K562 (cell line): ENCODE measurements around the gene DAP. TPM values are rescaled to one million over a fixed set of nuclear protein-coding genes. Genes with fewer than 3 reads are reported as not detected.

Experiments used
- DDX20 ChIP-seq: fragments of 450-650 bp; IDR thresholded peaks from 2 replicates; pipeline ENCODE4 v1.6.1; 2016; ENCODE audit warnings: missing genetic modification characterization, low read depth, mild to moderate bottlenecking, missing compliant biosample characterization, moderate library complexity
- E4F1 ChIP-seq: fragments of 250-450 bp; sonication (Bioruptor Pico); IDR thresholded peaks from 2 replicates; pipeline ENCODE4 v1.5.0; 2021; ENCODE audit warnings: mild to moderate bottlenecking, borderline replicate concordance
- ETV5 ChIP-seq: sonication (generic); formaldehyde crosslinking; IDR thresholded peaks from 2 replicates; pipeline ENCODE4 v1.4.0; 2020; ENCODE audit warnings: low read depth, mild to moderate bottlenecking, missing genetic modification reagents
- PHF8 ChIP-seq: fragments of 200-600 bp; sonication (generic); IDR thresholded peaks from 2 replicates; pipeline ENCODE4 v1.6.1; 2012; ENCODE audit warnings: mixed run types, mild to moderate bottlenecking, inconsistent platforms, low read length, moderate library complexity, borderline replicate concordance
- RNF219 ChIP-seq: fragments of 250-450 bp; sonication (Bioruptor Pico); IDR thresholded peaks from 2 replicates; pipeline ENCODE4 v1.5.0; 2022; ENCODE audit warnings: mild to moderate bottlenecking
- ZKSCAN3 ChIP-seq: fragments of 250-450 bp; sonication (Bioruptor Pico); IDR thresholded peaks from 2 replicates; pipeline ENCODE4 v1.4.0; 2020
- ZNF197 ChIP-seq: fragments of 200-800 bp; sonication (Bioruptor generic); IDR thresholded peaks from 2 replicates; pipeline ENCODE4 v1.6.1; 2016; ENCODE audit warnings: low read depth, missing genetic modification characterization, missing compliant biosample characterization
- polyA plus RNA-seq, 8 experiments: library from polyadenylated mRNA; depleted of rRNA in 4 of 8; stranded (reverse) in 5 of 8; unstranded in 3 of 8; fragments of >200 nt; fragmentation: Nextera tagmentation in 2 of 8; fragmentation: Illumina TruSeq in 1 of 8; extraction: Ambion mirVana in 2 of 8; extraction: Trizol in 1 of 8; gene quantifications; 2 replicates each; pipeline versions ENCODE4 v1.2.1 to v1.2.3, GENCODE V29; 2011 to 2014; ENCODE audit warnings: inconsistent platforms in 1 of 8, missing spikeins in 1 of 8
- total RNA-seq, 7 experiments: library from RNA; depleted of rRNA in 6 of 7; stranded (reverse); fragments of >200 nt in 6 of 7; fragmentation: Illumina TruSeq in 2 of 7; extraction: Trizol in 2 of 7; gene quantifications; 2 replicates each; pipeline versions ENCODE4 v1.2.1 to v1.2.3, GENCODE V29; 2011 to 2021; ENCODE audit warnings: low replicate concordance in 1 of 7
- TF ChIP-seq, protein P1 (sequence below): fragments of 200-600 bp; sonication (generic); IDR thresholded peaks from one replicate; pipeline ENCODE4 v1.6.1; 2012; ENCODE audit warnings: mild to moderate bottlenecking, low read depth, low read length, inconsistent platforms
- TF ChIP-seq, protein P2 (sequence below): sonication (generic); formaldehyde crosslinking; IDR thresholded peaks from 2 replicates; pipeline ENCODE4 v1.8.0; 2023; ENCODE audit warnings: mild to moderate bottlenecking, missing genetic modification reagents

DAP gene
- total and polyA plus RNA-seq, 9 of the 15 experiments (the other 6 are each of a cell fraction or from before 2014, with no cell fraction given): 14.1 to 151 (median 34.5) TPM

DNA sequence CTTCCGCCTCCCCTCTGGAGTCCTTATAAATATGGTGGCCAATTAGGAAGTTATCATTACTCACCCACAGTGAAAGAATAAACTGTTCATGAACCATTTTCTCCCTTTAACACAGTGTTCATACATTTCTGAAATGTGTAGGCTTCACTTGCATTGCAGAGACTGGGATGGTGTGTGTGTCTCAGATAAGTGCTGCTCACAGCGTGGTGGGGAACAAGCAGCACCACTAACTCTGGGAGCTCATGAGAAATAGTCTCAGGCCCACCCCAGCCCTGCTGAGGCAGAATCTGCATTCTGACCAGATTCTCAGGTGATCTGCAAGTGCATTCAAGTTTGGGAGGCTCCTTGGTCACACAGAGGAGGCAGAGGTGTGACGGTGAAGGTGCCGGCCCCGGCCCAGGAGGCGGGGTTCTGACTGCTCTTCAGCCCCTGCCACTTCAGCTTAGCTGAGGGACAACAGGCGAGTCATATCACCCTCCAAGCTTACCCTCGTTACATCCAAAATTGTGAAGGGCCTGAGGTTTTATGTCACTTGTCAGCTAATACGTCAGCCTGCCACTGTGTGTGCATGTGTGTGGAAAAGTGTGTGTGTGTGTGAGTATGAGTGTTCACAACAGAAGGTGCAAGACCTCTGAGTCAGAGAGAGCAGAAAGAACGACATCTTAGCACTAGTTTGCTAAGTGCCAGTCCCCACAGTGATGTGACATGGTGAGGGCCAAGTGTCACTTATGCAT lies 34.7 kb downstream of the DAP start (continued):
- TF ChIP-seq, protein P1, sequence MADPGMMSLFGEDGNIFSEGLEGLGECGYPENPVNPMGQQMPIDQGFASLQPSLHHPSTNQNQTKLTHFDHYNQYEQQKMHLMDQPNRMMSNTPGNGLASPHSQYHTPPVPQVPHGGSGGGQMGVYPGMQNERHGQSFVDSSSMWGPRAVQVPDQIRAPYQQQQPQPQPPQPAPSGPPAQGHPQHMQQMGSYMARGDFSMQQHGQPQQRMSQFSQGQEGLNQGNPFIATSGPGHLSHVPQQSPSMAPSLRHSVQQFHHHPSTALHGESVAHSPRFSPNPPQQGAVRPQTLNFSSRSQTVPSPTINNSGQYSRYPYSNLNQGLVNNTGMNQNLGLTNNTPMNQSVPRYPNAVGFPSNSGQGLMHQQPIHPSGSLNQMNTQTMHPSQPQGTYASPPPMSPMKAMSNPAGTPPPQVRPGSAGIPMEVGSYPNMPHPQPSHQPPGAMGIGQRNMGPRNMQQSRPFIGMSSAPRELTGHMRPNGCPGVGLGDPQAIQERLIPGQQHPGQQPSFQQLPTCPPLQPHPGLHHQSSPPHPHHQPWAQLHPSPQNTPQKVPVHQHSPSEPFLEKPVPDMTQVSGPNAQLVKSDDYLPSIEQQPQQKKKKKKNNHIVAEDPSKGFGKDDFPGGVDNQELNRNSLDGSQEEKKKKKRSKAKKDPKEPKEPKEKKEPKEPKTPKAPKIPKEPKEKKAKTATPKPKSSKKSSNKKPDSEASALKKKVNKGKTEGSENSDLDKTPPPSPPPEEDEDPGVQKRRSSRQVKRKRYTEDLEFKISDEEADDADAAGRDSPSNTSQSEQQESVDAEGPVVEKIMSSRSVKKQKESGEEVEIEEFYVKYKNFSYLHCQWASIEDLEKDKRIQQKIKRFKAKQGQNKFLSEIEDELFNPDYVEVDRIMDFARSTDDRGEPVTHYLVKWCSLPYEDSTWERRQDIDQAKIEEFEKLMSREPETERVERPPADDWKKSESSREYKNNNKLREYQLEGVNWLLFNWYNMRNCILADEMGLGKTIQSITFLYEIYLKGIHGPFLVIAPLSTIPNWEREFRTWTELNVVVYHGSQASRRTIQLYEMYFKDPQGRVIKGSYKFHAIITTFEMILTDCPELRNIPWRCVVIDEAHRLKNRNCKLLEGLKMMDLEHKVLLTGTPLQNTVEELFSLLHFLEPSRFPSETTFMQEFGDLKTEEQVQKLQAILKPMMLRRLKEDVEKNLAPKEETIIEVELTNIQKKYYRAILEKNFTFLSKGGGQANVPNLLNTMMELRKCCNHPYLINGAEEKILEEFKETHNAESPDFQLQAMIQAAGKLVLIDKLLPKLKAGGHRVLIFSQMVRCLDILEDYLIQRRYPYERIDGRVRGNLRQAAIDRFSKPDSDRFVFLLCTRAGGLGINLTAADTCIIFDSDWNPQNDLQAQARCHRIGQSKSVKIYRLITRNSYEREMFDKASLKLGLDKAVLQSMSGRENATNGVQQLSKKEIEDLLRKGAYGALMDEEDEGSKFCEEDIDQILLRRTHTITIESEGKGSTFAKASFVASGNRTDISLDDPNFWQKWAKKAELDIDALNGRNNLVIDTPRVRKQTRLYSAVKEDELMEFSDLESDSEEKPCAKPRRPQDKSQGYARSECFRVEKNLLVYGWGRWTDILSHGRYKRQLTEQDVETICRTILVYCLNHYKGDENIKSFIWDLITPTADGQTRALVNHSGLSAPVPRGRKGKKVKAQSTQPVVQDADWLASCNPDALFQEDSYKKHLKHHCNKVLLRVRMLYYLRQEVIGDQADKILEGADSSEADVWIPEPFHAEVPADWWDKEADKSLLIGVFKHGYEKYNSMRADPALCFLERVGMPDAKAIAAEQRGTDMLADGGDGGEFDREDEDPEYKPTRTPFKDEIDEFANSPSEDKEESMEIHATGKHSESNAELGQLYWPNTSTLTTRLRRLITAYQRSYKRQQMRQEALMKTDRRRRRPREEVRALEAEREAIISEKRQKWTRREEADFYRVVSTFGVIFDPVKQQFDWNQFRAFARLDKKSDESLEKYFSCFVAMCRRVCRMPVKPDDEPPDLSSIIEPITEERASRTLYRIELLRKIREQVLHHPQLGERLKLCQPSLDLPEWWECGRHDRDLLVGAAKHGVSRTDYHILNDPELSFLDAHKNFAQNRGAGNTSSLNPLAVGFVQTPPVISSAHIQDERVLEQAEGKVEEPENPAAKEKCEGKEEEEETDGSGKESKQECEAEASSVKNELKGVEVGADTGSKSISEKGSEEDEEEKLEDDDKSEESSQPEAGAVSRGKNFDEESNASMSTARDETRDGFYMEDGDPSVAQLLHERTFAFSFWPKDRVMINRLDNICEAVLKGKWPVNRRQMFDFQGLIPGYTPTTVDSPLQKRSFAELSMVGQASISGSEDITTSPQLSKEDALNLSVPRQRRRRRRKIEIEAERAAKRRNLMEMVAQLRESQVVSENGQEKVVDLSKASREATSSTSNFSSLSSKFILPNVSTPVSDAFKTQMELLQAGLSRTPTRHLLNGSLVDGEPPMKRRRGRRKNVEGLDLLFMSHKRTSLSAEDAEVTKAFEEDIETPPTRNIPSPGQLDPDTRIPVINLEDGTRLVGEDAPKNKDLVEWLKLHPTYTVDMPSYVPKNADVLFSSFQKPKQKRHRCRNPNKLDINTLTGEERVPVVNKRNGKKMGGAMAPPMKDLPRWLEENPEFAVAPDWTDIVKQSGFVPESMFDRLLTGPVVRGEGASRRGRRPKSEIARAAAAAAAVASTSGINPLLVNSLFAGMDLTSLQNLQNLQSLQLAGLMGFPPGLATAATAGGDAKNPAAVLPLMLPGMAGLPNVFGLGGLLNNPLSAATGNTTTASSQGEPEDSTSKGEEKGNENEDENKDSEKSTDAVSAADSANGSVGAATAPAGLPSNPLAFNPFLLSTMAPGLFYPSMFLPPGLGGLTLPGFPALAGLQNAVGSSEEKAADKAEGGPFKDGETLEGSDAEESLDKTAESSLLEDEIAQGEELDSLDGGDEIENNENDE: no peak
- TF ChIP-seq, protein P2, sequence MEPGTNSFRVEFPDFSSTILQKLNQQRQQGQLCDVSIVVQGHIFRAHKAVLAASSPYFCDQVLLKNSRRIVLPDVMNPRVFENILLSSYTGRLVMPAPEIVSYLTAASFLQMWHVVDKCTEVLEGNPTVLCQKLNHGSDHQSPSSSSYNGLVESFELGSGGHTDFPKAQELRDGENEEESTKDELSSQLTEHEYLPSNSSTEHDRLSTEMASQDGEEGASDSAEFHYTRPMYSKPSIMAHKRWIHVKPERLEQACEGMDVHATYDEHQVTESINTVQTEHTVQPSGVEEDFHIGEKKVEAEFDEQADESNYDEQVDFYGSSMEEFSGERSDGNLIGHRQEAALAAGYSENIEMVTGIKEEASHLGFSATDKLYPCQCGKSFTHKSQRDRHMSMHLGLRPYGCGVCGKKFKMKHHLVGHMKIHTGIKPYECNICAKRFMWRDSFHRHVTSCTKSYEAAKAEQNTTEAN (CRISPR knock-in tag): 0 out of 2 replicates have a peak, but pooled peaks have one; percentile 64
- TF ChIP-seq RNF219 (CRISPR knock-in tag) (no peak), ETV5 (CRISPR knock-in tag) (no peak), E4F1 (CRISPR knock-in tag) (no peak), ZKSCAN3 (CRISPR knock-in tag) (no peak), DDX20 (tag) (no peak), ZNF197 (CRISPR knock-in tag) (no peak), PHF8 (no peak)
